Measurements from ENCODE around the gene MAFF. TPM values are rescaled to one million over a fixed set of nuclear protein-coding genes. Genes with fewer than 3 reads are reported as not detected.
"Not testable (repeated sequence)": the region's sequence is repeated elsewhere in the genome, so short reads cannot be mapped to it uniquely, and the experiment has no call there.

MAFF gene
- total RNA-seq (1 to 10 TPM; 7.4 to 7.8 TPM), polyA plus RNA-seq (4.6 TPM)

DNA sequence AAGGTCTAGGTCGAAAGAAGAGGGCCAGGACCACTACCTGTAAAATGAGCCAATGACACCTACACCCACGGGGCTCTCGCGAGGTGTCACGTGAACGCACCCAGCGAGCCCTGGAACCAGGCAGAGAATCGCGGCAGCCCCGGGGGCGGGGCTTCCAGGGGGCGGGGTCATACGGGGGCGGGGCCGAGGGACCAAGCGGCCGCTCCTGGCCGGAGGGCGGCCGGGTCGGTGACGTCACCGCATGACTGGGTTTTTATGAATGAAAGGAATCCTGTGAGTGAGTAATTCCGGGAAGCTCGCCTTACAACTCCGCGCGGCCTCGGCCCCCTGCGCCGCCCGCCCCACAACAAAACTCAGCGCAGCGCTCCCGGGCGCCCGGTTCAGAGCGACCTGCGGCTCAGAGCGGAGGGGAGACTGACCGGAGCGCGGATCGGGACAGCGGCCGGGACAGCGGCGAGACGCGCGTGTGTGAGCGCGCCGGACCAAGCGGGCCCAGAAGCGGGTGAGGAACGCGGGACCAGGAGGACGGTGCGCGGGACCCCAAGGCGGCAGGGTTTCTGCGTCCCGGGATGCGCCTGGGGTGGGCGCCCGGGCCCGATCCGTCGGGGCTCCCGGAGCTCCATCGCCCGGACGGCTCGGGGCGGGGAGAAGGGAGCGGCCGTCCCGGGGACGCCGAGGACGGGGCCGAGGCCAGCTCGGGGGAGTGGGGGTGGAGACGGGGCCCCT is at the start of gene MAFF:
MAFF (plus strand) TSS at position 284 of the 726 bp plus-strand sequence. CDS start 11,860 bp downstream, outside the sequence.
- POLR2A ChIA-PET, result interaction anchor here (0.5 to 3.6 kb wide), 8 partner anchors 9 to 1730 kb away, joined by 3 to 29 read pairs (median 4); partner anchors contain the start of gene PLA2G6
- H3K4me3 ChIP-seq (ENCODE audit: low read length), result peak within 1 kb of the TSS; percentile 88

DNA sequence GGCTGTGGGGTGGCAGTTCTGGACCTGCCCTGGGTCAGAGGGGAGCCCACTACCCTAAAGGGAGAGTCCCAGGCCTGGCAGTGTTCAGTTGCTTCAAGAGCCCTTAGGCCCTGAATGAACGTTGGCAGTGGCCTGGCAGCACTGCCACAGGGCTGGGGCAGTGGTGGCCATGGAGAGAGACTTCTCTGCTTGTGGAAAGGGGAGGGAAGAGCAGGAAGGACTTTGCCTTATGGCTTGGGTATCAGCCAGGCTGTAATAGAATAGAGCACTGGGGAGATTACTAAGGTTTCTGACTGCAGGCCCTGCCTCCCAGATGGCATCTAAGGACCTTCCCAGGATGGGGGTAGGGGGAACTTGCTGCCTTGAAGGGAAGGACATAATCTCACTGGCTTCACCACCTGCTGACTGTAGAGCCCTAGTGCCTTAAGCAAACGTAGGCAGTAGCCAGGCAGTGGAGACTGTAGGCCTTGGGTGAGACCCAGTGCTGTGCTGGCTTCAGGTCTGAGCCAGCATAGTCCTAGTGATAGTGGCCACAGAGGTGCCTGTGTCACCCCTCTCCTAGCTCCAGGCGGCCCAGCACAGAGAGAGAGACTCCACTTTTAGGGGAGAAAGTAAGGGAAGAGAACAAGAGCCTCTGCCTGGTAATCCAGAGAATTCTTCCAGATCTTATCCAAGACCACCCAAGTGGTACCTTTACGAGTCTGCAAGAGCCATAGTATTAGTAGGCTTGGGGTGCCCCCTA is 47.8 kb upstream of the MAFF start:
- Mint-ChIP-seq H3K4me1 (peaks cover 1 to 28% (median 6%) of the 10 kb centered on the region in 3 donors), H3K36me3 (peaks cover 0 to 21% (median 16%) of the 10 kb centered on the region in 3 donors), H3K27me3 (no peaks in the 10 kb centered on the region), H3K27ac (no peak overlapping the region), H3K4me3 (no peak overlapping the region), H3K9me3 (no peaks in the 10 kb centered on the region)
- H3K27ac ChIP-seq (ENCODE audit: low read depth, low read length), result no peak overlapping the region
- DNase-seq, result no peak
- H3K27me3 ChIP-seq (ENCODE audit: insufficient read depth, low read length, poor library complexity, severe bottlenecking), result no peaks in the 10 kb centered on the region
- ChIA-PET CTCF (no interaction called here), POLR2A (no interaction called here)
- no peaks in the 10 kb centered on the region for H3K4me1 ChIP-seq (ENCODE audit: insufficient read depth, low read length)
- H3K36me3 ChIP-seq (ENCODE audit: insufficient read depth, low read length), result no peaks in the 10 kb centered on the region
- H3K9me3 ChIP-seq (ENCODE audit: low read length), result no peaks in the 10 kb centered on the region
- no peak overlapping the region for H3K4me3 ChIP-seq (ENCODE audit: low read length)

More for the DNA sequence above, at the start of gene MAFF:
- Histone ChIP-seq H3K36me3 (ENCODE audit: insufficient read depth, low read length) (no peaks in the 10 kb centered on the region), H3K27me3 (ENCODE audit: insufficient read depth, low read length, poor library complexity, severe bottlenecking) (no peaks in the 10 kb centered on the region), H3K9me3 (ENCODE audit: low read length) (no peaks in the 10 kb centered on the region), H3K4me1 (ENCODE audit: insufficient read depth, low read length) (peaks cover 29% of the 10 kb centered on the region), H3K27ac (ENCODE audit: low read depth, low read length) (peak within 1 kb of the TSS; percentile 92)
- Mint-ChIP-seq H3K4me1 (peaks cover 33 to 37% (median 34%) of the 10 kb centered on the region in 3 donors), H3K36me3 (peaks cover 0 to 4% (median 0%) of the 10 kb centered on the region in 3 donors), H3K4me3 (peak within 1 kb of the TSS; percentile 85 to 94 (median 89)), H3K27me3 (no peaks in the 10 kb centered on the region), H3K27ac (peak within 1 kb of the TSS; percentile 94 to 100 (median 99)), H3K9me3 (no peaks in the 10 kb centered on the region)
- DNase-seq, result peak; percentile 79 to 93 (median 85)
- CTCF ChIA-PET, result interaction anchor here (2.3 to 2.6 kb wide), 2 partner anchors 12 to 21 kb away, joined by 9 to 10 read pairs; partner anchors contain the start of gene PLA2G6

DNA sequence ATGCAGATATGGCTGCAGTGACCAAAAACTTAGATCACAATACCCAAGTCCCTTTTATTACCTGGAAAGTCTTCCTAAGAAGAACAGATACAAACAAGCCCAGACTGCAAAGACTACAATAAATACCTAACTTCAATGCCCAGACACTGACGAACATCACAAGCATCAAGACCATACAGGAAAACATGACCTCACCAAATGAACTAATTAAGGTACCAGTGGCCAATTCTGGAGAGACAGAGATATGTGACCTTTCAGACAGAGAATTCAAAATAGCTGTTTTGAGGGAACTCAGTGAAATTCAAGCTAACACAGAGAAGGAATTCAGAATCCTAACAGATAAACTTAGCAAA is 47.3 kb upstream of the MAFF start:
- Mint-ChIP-seq H3K4me1 (peaks cover 1 to 28% (median 6%) of the 10 kb centered on the region in 3 donors), H3K36me3 (peaks cover 0 to 18% (median 14%) of the 10 kb centered on the region in 3 donors)
- H3K27ac Mint-ChIP-seq; H3K4me1 ChIP-seq (ENCODE audit: insufficient read depth, low read length); DNase-seq; H3K36me3 ChIP-seq (ENCODE audit: insufficient read depth, low read length); H3K9me3 Mint-ChIP-seq; POLR2A ChIA-PET; H3K27me3 Mint-ChIP-seq; H3K27ac ChIP-seq (ENCODE audit: low read depth, low read length); CTCF ChIA-PET; H3K27me3 ChIP-seq (ENCODE audit: insufficient read depth, low read length, poor library complexity, severe bottlenecking); H3K9me3 ChIP-seq (ENCODE audit: low read length); H3K4me3 Mint-ChIP-seq; H3K4me3 ChIP-seq (ENCODE audit: low read length): not testable (repeated sequence)

DNA sequence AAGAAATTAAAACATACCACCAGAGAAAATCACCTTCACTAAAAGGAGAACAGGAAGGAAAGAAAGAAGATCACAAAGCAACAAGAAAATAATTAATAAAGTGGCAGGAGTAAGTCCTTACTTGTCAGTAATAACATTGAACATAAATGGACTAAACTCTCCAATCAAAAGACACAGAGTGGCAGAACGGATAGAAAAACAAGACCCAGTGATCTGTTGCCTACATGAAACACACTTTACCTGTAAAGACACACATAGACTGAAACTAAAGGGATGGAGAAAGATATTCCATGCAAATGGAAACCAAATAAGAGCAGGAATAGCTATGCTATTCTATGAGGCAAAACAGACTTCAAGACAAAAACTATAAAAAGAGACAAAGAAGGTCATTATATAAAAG is 46.1 kb upstream of the MAFF start:
- Histone ChIP-seq H3K9me3 (ENCODE audit: low read length) (no peaks in the 10 kb centered on the region), H3K27me3 (ENCODE audit: insufficient read depth, low read length, poor library complexity, severe bottlenecking) (no peaks in the 10 kb centered on the region), H3K27ac (ENCODE audit: low read depth, low read length) (no peak overlapping the region), H3K4me1 (ENCODE audit: insufficient read depth, low read length) (no peaks in the 10 kb centered on the region), H3K4me3 (ENCODE audit: low read length) (no peak overlapping the region), H3K36me3 (ENCODE audit: insufficient read depth, low read length) (no peaks in the 10 kb centered on the region)
- no peaks in the 10 kb centered on the region for H3K27me3 Mint-ChIP-seq
- peaks cover 0 to 16% (median 14%) of the 10 kb centered on the region in 3 donors for H3K36me3 Mint-ChIP-seq
- H3K4me3 Mint-ChIP-seq, result no peak overlapping the region
- no peak for DNase-seq
- no peaks in the 10 kb centered on the region for H3K9me3 Mint-ChIP-seq
- peaks cover 3 to 28% (median 6%) of the 10 kb centered on the region in 3 donors for H3K4me1 Mint-ChIP-seq
- H3K27ac Mint-ChIP-seq, result no peak overlapping the region
- POLR2A ChIA-PET, result no interaction called here
- CTCF ChIA-PET, result no interaction called here

DNA sequence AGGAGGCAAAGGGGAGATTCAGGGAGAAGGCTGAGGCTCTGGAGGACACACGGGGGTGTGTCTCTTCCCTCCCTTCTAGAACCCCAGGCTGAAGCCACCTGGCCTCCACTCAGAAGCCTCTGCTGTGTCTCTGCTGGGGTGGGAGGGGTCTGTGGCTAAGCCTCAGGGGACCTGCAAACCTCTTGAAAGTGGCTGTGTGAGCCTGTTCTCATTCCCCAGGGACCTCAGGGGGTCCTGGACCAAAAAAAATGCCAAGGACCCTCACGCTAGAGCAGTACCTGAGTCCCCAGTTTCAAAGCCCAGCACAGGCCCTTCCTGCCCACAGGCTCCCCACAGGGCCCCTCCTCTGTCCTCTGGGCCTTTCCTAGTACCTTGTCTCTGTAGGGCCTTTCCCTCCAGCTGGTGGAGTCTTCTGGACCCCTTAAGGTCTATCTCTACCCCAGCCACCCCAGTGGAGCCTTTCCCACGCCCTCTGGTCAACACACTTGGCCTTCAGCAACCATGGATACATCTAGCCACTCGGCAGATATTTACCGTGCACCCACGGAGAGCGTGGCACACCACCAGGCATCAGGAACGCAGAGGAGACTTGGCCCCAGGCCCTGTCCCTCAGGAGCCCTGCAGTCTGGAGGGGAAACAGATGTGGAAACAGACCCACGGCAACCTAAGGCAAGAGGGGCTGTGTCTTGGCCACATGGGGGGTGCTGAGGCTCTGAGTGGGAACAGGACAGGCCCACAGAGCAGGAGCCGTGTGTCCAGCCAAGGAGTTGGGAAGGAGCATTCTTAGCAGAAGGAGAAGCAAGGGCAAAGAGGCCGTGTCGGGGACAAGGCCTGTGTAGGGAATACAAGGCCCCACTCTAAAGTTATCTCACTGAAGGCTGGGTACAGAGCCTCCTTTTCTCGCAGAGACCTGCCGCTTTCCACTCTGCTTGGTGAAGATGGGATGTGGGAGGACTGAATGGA is 38.6 kb upstream of the MAFF start:
- ChIA-PET CTCF (interaction anchor here (0.7 kb wide), 1 partner anchor 53 kb away, joined by 3 read pairs; no protein-coding TSS in a partner anchor), POLR2A (no interaction called here)
- H3K4me1 ChIP-seq (ENCODE audit: insufficient read depth, low read length), result no peaks in the 10 kb centered on the region
- Mint-ChIP-seq H3K4me3 (no peak overlapping the region), H3K27me3 (peaks cover 0 to 1% of the 10 kb centered on the region in 2 donors), H3K9me3 (no peaks in the 10 kb centered on the region), H3K27ac (peak overlapping the region in 3 of 8 donors; percentile 4 to 66 (median 19)), H3K36me3 (peaks cover 5 to 55% (median 16%) of the 10 kb centered on the region in 3 donors), H3K4me1 (peaks cover 5 to 11% (median 7%) of the 10 kb centered on the region in 3 donors)
- no peaks in the 10 kb centered on the region for H3K27me3 ChIP-seq (ENCODE audit: insufficient read depth, low read length, poor library complexity, severe bottlenecking)
- no peak overlapping the region for H3K27ac ChIP-seq (ENCODE audit: low read depth, low read length)
- DNase-seq, result no peak
- H3K9me3 ChIP-seq (ENCODE audit: low read length), result no peaks in the 10 kb centered on the region
- H3K36me3 ChIP-seq (ENCODE audit: insufficient read depth, low read length), result peaks cover 3% of the 10 kb centered on the region
- H3K4me3 ChIP-seq (ENCODE audit: low read length), result no peak overlapping the region

DNA sequence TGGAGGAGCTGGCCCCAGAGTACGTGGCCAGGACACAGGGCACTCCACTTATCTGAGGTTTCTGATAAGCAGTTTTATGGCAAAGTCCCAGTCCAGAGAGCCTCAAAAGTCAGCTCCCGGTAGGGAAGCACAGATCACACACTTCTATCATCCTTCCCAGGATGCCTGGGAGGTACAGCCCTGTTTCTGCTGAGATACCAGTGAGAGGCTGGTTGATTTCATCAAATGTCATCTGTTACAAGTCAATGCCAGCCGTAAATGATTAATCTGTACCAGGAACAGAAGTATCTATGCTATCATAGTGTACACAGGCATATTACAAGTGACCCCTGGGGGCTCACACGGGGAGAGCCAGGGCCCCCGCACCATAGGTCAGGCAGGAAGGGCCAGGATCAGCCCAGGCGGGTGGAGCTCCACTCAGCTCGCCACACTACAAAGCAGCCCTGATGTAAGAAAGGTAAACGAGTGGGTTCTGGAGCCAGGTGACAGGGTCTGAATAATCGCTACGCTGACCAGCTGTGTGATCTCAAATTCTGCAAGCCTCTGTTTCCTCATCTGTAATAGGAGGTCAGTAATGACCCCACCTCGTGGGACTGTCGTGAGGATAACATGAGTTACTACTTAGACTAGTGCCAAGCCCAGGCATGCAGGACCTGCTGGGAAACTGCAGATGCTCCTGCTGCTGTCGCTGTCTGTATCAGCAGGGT is 37.8 kb upstream of the MAFF start:
- Mint-ChIP-seq H3K4me1 (peaks cover 5 to 11% (median 7%) of the 10 kb centered on the region in 3 donors), H3K27me3 (peaks cover 0 to 1% of the 10 kb centered on the region in 2 donors), H3K9me3 (no peaks in the 10 kb centered on the region), H3K36me3 (peaks cover 5 to 60% (median 17%) of the 10 kb centered on the region in 3 donors), H3K27ac (peak overlapping the region in 3 of 8 donors; percentile 19 to 61 (median 52)), H3K4me3 (no peak overlapping the region)
- H3K4me1 ChIP-seq (ENCODE audit: insufficient read depth, low read length), result no peaks in the 10 kb centered on the region
- ChIA-PET CTCF (interaction anchor here (0.7 kb wide), 1 partner anchor 52 kb away, joined by 3 read pairs; no protein-coding TSS in a partner anchor), POLR2A (no interaction called here)
- no peak for DNase-seq
- no peak overlapping the region for H3K4me3 ChIP-seq (ENCODE audit: low read length)
- no peaks in the 10 kb centered on the region for H3K9me3 ChIP-seq (ENCODE audit: low read length)
- no peak overlapping the region for H3K27ac ChIP-seq (ENCODE audit: low read depth, low read length)
- H3K27me3 ChIP-seq (ENCODE audit: insufficient read depth, low read length, poor library complexity, severe bottlenecking), result no peaks in the 10 kb centered on the region
- peaks cover 6% of the 10 kb centered on the region for H3K36me3 ChIP-seq (ENCODE audit: insufficient read depth, low read length)

DNA sequence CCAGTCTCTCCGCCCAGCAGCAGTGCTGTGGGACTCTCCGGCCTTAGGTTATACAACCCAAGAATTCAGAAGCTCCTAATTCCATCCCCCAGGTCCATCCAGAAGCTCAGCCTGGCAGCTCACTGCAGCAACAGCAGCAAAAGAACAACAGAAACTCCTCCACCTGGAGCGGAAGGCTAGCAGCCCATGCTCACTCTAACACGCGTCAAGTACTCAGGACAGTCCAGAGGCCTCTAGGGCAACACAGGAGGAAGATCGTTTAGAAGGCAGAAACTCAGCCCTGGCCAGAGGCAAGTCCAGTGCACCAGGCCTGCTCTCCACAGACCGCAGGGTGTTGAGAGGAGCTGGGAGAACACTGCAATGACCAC is 37.3 kb upstream of the MAFF start:
- Mint-ChIP-seq H3K9me3 (no peaks in the 10 kb centered on the region), H3K4me3 (no peak overlapping the region), H3K27me3 (peaks cover 0 to 1% of the 10 kb centered on the region in 2 donors), H3K4me1 (peaks cover 5 to 11% (median 7%) of the 10 kb centered on the region in 3 donors), H3K36me3 (peaks cover 5 to 64% (median 17%) of the 10 kb centered on the region in 3 donors), H3K27ac (peak overlapping the region in 2 of 8 donors; percentile 52 to 61)
- Histone ChIP-seq H3K4me1 (ENCODE audit: insufficient read depth, low read length) (no peaks in the 10 kb centered on the region), H3K4me3 (ENCODE audit: low read length) (no peak overlapping the region), H3K36me3 (ENCODE audit: insufficient read depth, low read length) (peaks cover 9% of the 10 kb centered on the region), H3K27me3 (ENCODE audit: insufficient read depth, low read length, poor library complexity, severe bottlenecking) (no peaks in the 10 kb centered on the region), H3K27ac (ENCODE audit: low read depth, low read length) (no peak overlapping the region), H3K9me3 (ENCODE audit: low read length) (no peaks in the 10 kb centered on the region)
- ChIA-PET CTCF (no interaction called here), POLR2A (no interaction called here)
- DNase-seq, result no peak

Measured in CD8-positive, alpha-beta memory T cell (primary cell).